Smooth muscle cell (in vitro differentiated cells): ENCODE measurements around the gene LRRC3B. TPM values are rescaled to one million over a fixed set of nuclear protein-coding genes. Genes with fewer than 3 reads are reported as not detected.

ENCODE experiments used
- DNase-seq: peaks from one replicate; lab custom pipeline; 2025; ENCODE audit not compliant: unreplicated experiment; lab: John Stamatoyannopoulos, UW
- H2AFZ ChIP-seq: fragments of 200-600 bp; sonication (generic); 2 replicates; pipeline ENCODE4 v1.6.0; 2016; ENCODE audit warnings: antibody characterized with exemption, low read depth, mild to moderate bottlenecking
- H3F3A ChIP-seq: fragments of 200-600 bp; sonication (generic); 2 replicates; pipeline ENCODE4 v1.6.0; 2017; ENCODE audit warnings: antibody characterized with exemption, low read depth
- H3K27ac ChIP-seq: fragments of 200-600 bp; sonication (generic); 2 replicates; pipeline ENCODE4 v1.5.1; 2016; ENCODE audit warnings: low read depth, mild to moderate bottlenecking
- H3K27me3 ChIP-seq: fragments of 200-600 bp; sonication (generic); 2 replicates; pipeline ENCODE4 v1.6.1; 2016; ENCODE audit warnings: low read depth, mild to moderate bottlenecking
- H3K36me3 ChIP-seq: fragments of 200-600 bp; sonication (generic); 2 replicates; pipeline ENCODE4 v1.5.1; 2016; ENCODE audit warnings: low read depth
- H3K4me1 ChIP-seq: fragments of 200-600 bp; sonication (generic); 2 replicates; pipeline ENCODE4 v1.5.1; 2016; ENCODE audit warnings: low read depth
- H3K4me2 ChIP-seq: fragments of 200-600 bp; sonication (generic); 2 replicates; pipeline ENCODE4 v1.6.0; 2016; ENCODE audit warnings: mild to moderate bottlenecking
- H3K4me3 ChIP-seq: fragments of 200-600 bp; sonication (generic); 2 replicates; pipeline ENCODE4 v1.5.1; 2016; ENCODE audit warnings: mild to moderate bottlenecking
- H3K79me2 ChIP-seq: fragments of 200-600 bp; sonication (generic); 2 replicates; pipeline ENCODE4 v1.6.0; 2016; ENCODE audit warnings: low read depth, mild to moderate bottlenecking
- H3K9ac ChIP-seq: fragments of 200-600 bp; sonication (generic); 2 replicates; pipeline ENCODE4 v1.6.0; 2016; ENCODE audit warnings: low read depth
- H3K9me3 ChIP-seq: fragments of 200-600 bp; sonication (generic); replicated peaks from 2 replicates; pipeline ENCODE4 v1.5.1; 2016; ENCODE audit warnings: low read depth
- H4K20me1 ChIP-seq: fragments of 200-600 bp; sonication (generic); 2 replicates; pipeline ENCODE4 v1.6.0; 2016; ENCODE audit warnings: low read depth
- WGBS: methylation state at CpG from one replicate; pipeline ENCODE4 v1.1.7; 2016; ENCODE audit warnings: low lambda C conversion rate; 5-methylcytosine and 5-hydroxymethylcytosine counted together
- polyA plus RNA-seq: library from polyadenylated mRNA; unstranded; fragments of >200 nt; fragmentation: Nextera tagmentation; extraction: Ambion mirVana; gene quantifications from 2 replicates; pipeline ENCODE4 v1.2.1, GENCODE V29; 2016
- total RNA-seq: library from RNA; depleted of rRNA; stranded (reverse); fragments of >200 nt; gene quantifications from 2 replicates; pipeline ENCODE4 v1.2.3, GENCODE V29; 2014
- TF ChIP-seq, protein P1 (sequence below): fragments of 200-600 bp; sonication (generic); IDR thresholded peaks from 2 replicates; pipeline ENCODE4 v1.5.1; 2017; ENCODE audit warnings: borderline replicate concordance, mild to moderate bottlenecking, antibody characterized with exemption; ENCODE audit not compliant: insufficient read depth, poor library complexity, severe bottlenecking

The LRRC3B gene
- total and polyA plus RNA-seq, 2 experiments from 2014 or later = not detected

DNA sequence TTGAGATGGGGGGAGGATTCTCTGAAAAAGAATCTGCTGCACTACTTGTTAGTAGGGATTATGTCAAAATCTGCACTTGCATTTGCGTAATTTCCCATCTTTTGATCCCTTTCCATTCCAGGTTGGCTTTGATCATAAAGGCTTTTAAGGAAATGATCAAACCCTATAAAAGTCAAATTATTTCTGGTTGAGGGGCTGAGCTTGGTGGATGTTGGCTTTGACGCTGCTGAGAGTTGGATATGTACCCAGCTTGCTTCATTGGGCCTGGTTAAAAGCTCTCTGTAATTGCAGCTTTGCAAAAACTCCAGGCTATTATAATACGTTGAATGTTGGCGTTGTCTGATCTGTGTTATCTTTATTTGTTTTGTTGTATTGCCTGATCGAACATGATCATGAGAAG is 12.0 kb downstream of the LRRC3B start:
- Histone ChIP-seq H3K9ac (no peak overlapping the region), H3K27me3 (no peaks in the 10 kb centered on the region), H3K4me2 (no peak overlapping the region), H3K9me3 (no peaks in the 10 kb centered on the region), H3F3A (no peaks in the 10 kb centered on the region), H3K4me1 (no peaks in the 10 kb centered on the region), H3K36me3 (no peaks in the 10 kb centered on the region), H4K20me1 (no peaks in the 10 kb centered on the region), H2AFZ (no peak overlapping the region), H3K27ac (no peak overlapping the region), H3K4me3 (no peak overlapping the region), H3K79me2 (no peaks in the 10 kb centered on the region)
- no peak for DNase-seq
- 86% methylated on average over 5 of the region's 5 CpGs for WGBS
- TF ChIP-seq, protein P1, sequence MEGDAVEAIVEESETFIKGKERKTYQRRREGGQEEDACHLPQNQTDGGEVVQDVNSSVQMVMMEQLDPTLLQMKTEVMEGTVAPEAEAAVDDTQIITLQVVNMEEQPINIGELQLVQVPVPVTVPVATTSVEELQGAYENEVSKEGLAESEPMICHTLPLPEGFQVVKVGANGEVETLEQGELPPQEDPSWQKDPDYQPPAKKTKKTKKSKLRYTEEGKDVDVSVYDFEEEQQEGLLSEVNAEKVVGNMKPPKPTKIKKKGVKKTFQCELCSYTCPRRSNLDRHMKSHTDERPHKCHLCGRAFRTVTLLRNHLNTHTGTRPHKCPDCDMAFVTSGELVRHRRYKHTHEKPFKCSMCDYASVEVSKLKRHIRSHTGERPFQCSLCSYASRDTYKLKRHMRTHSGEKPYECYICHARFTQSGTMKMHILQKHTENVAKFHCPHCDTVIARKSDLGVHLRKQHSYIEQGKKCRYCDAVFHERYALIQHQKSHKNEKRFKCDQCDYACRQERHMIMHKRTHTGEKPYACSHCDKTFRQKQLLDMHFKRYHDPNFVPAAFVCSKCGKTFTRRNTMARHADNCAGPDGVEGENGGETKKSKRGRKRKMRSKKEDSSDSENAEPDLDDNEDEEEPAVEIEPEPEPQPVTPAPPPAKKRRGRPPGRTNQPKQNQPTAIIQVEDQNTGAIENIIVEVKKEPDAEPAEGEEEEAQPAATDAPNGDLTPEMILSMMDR = no peak

DNA sequence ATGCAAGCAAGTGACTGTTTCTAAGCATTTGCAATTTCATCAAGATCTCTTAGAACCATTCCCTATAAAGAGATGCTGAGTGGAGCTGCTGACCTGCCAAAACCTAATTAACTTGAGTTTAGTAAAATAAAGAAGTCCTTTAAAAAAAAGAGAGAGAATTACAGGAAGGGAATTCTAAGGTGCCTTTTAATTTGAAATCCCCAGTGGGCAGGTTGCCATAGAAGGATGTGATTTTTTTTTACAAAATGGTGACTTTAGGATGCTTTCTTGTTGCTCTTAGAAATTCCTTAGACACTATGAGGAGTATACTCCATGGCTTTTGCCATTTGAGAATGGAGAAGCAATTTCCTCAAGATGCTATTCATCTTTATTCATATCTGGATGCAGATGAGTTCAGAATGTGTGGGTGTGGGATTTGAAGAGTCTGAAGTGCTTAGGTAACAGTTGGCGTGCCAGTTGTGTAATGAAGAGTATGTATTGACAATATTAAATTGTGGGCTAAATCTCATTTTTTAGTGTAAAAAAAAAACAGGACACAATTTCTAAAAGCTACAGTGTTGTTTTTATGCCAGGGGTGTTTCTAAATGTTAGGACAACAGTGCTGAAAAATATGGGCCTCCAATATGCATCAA is 13.6 kb downstream of the LRRC3B start:
- no peaks in the 10 kb centered on the region for H3F3A ChIP-seq
- TF ChIP-seq, protein P1 = no peak
- H3K27ac ChIP-seq = no peak overlapping the region
- no peaks in the 10 kb centered on the region for H3K9me3 ChIP-seq
- no peak overlapping the region for H3K9ac ChIP-seq
- no peaks in the 10 kb centered on the region for H3K36me3 ChIP-seq
- no peaks in the 10 kb centered on the region for H3K79me2 ChIP-seq
- H2AFZ ChIP-seq = no peak overlapping the region
- H3K4me2 ChIP-seq = no peak overlapping the region
- no peaks in the 10 kb centered on the region for H4K20me1 ChIP-seq
- H3K27me3 ChIP-seq = no peaks in the 10 kb centered on the region
- 100% methylated on average over 1 of the region's 1 CpG for WGBS
- H3K4me3 ChIP-seq = no peak overlapping the region
- DNase-seq = no peak
- H3K4me1 ChIP-seq = no peaks in the 10 kb centered on the region

DNA sequence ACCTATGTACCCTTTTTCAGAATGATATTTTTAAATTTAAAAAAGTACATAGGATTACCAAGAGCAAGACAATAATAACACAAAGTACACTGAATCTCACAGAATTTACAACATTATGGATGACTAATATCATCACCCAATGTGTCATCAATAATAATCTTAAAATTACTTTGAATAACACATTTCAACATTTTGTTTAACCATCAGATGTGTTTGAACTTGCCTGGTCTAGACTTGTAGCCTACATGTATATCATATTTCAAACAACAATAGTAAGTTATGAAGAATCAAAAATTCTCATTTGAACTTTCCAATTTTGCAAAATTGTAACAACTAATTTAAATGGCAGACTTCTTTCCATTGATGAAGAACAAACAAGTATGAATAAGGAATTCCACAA is 15.1 kb downstream of the LRRC3B start:
- Histone ChIP-seq H3K4me3 (no peak overlapping the region), H2AFZ (no peak overlapping the region), H3K79me2 (no peaks in the 10 kb centered on the region), H4K20me1 (no peaks in the 10 kb centered on the region), H3K27me3 (no peaks in the 10 kb centered on the region), H3K9me3 (no peaks in the 10 kb centered on the region), H3K9ac (no peak overlapping the region), H3K4me2 (no peak overlapping the region), H3K4me1 (no peaks in the 10 kb centered on the region), H3K36me3 (no peaks in the 10 kb centered on the region), H3K27ac (no peak overlapping the region), H3F3A (no peaks in the 10 kb centered on the region)
- DNase-seq = no peak
- TF ChIP-seq, protein P1 = no peak

DNA sequence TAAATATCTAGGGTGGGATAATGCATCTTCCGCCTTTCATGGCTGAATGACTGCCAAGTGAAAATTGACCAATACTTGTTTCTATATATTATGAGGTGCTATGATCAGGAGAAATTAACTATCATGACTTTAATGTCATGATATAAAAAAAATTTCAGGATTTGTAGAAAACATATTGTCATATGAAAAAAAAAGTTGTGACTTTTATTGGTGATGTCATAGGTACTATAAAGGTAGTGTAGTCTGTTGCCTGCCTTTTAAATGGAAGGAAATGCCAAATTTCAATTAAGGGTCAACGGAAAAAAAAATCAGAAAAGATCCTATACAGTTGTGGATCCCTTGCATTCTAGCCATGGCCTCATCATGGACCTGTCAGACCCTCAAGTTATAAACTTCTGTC is 15.5 kb downstream of the LRRC3B start:
- WGBS = 88% methylated on average over 2 of the region's 2 CpGs
- DNase-seq = no peak
- no peaks in the 10 kb centered on the region for H3F3A ChIP-seq
- H3K4me2 ChIP-seq = no peak overlapping the region
- no peaks in the 10 kb centered on the region for H4K20me1 ChIP-seq
- no peak overlapping the region for H3K27ac ChIP-seq
- no peaks in the 10 kb centered on the region for H3K9me3 ChIP-seq
- no peaks in the 10 kb centered on the region for H3K79me2 ChIP-seq
- no peak overlapping the region for H3K4me3 ChIP-seq
- no peaks in the 10 kb centered on the region for H3K4me1 ChIP-seq
- no peaks in the 10 kb centered on the region for H3K36me3 ChIP-seq
- TF ChIP-seq, protein P1 = no peak
- H2AFZ ChIP-seq = no peak overlapping the region
- H3K27me3 ChIP-seq = no peaks in the 10 kb centered on the region
- H3K9ac ChIP-seq = no peak overlapping the region
